Mucosa of rectum (tissue), 2 donors: ENCODE results near the gene MGST1.

Source experiments
- H3K27ac ChIP-seq, 2 donors: one replicate each; pipeline ENCODE4 v1.7.0; 2013; ENCODE audit warnings: inconsistent platforms in 2 of 2, low read depth in 2 of 2, low read length in 2 of 2
- H3K27me3 ChIP-seq, 2 donors: one replicate each; pipeline ENCODE4 v1.7.0; 2013; ENCODE audit warnings: low read length in 2 of 2; ENCODE audit not compliant: control insufficient read depth in 2 of 2, insufficient read depth in 2 of 2
- H3K36me3 ChIP-seq, 2 donors: one replicate each; pipeline ENCODE4 v1.7.0; 2013; ENCODE audit warnings: low read length in 2 of 2; ENCODE audit not compliant: control insufficient read depth in 2 of 2, insufficient read depth in 2 of 2
- H3K4me1 ChIP-seq, 2 donors: one replicate each; pipeline ENCODE4 v1.7.0; 2013; ENCODE audit warnings: low read length in 2 of 2, mild to moderate bottlenecking in 1 of 2; ENCODE audit not compliant: control insufficient read depth in 2 of 2, insufficient read depth in 2 of 2
- H3K4me3 ChIP-seq, 2 donors: one replicate each; pipeline ENCODE4 v1.7.0; 2013; ENCODE audit warnings: low read length in 2 of 2
- H3K9ac ChIP-seq, 2 donors: one replicate each; pipeline ENCODE4 v1.7.0; 2013; ENCODE audit warnings: low read length in 2 of 2, low read depth in 1 of 2, mild to moderate bottlenecking in 1 of 2
- H3K9me3 ChIP-seq, 2 donors: one replicate each; pipeline ENCODE4 v1.7.0; 2013; ENCODE audit warnings: low read length in 2 of 2; ENCODE audit not compliant: control insufficient read depth in 2 of 2
- donor health status: healthy.
- donor health status: Normal muscosa, but diverticular disease.

MGST1 gene, protein sequence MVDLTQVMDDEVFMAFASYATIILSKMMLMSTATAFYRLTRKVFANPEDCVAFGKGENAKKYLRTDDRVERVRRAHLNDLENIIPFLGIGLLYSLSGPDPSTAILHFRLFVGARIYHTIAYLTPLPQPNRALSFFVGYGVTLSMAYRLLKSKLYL

DNA sequence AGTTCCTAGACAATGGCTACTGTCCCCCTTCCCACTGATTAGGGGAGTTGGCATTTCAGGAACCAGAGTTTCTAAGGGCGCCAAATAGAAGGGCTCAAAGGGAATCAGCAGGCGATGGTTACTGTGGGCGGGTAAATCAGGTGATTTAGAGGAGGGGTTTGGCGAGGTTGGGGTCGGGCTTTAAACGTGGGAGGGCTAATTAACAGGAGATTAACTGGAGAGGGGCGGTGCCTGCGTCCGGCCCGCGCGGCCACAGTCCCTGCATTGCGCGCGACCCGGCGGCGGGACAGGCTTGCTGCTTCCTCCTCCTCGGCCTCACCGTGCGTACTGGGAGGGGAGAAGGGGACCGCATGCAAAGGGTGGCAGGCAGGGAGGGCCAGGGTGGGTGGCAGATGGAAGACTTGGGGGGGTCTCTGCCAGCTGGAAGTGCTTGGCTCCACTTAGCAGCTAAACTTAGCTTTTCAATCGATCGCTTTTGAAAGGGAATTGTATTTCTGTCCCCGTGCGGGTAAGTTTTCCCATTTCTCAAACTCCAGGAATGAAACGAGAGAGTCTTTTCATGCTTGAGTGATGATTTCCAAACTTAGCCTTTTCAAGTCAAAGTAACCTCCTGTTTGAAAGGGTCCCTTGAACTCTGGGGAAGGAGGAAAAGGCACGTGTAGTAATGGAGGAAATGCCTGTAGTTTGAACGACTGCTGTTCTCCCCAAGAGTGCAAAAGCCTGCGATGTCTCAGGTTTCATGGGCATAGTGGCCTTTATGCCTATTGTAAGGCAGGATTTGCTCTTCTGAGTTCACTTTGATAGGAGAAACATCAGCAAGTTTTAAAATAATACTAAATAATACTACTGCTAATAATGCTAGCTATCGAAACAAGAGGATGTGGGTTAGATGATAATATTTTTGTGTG, at the start of gene MGST1:
Gene MGST1, plus strand, starts transcription at position 255 of the 908 bp plus-strand sequence. CDS start 6,608 bp downstream, outside the sequence.
- Histone ChIP-seq H3K4me3 (peak within 1 kb of the TSS; percentile 84 to 86), H3K9ac (peak within 1 kb of the TSS; percentile 78 to 85), H3K9me3 (no peaks in the 10 kb centered on the region), H3K27me3 (no peaks in the 10 kb centered on the region), H3K36me3 (no peaks in the 10 kb centered on the region), H3K4me1 (peaks cover 13 to 24% of the 10 kb centered on the region in 2 donors), H3K27ac (peak within 1 kb of the TSS; percentile 83 to 88)

DNA sequence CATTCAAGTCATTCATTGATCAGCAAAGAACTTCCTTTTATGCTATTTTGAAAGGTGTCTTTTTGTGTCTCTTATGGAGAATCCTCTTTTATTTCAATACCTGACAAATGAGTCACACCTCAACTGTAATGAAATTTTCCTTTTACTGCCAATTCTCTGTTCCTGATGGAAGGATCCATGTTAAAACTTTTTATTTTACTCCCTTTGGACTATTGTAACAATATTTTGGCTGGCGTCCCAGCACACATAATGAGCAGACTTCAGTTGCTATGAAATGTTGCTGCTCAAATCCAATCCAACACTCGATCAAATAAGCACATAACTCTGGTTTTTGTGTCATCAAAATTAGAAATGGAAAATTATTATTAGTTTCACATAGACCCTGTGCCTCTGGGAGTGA, 48.0 kb upstream of the MGST1 start:
- no peak overlapping the region for H3K9ac ChIP-seq
- H3K27ac ChIP-seq: no peak overlapping the region
- no peak overlapping the region for H3K4me3 ChIP-seq
- H3K36me3 ChIP-seq: no peaks in the 10 kb centered on the region
- H3K9me3 ChIP-seq: no peaks in the 10 kb centered on the region
- H3K4me1 ChIP-seq: peaks cover 0 to 2% of the 10 kb centered on the region in 2 donors
- no peaks in the 10 kb centered on the region for H3K27me3 ChIP-seq

DNA sequence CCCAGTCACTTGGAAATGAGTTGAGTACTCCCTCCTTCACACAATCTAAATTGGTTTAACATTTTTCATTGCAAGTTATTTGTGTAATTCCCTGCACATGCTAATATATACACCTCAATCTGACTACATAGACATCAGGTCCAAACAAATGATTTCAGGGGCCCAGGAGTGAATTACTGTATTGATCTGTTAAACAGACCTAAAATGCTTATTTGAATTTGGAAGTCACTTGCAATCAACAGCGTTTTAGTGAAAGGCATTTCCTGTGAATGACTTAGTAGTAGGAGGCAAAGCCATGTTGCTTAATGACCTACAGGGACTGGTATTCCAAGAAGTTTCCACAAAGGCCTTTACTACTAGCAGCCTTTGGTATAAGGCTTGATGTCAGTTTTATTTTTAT, 47.3 kb upstream of the MGST1 start:
- Histone ChIP-seq H3K27me3 (no peaks in the 10 kb centered on the region), H3K4me3 (no peak overlapping the region), H3K4me1 (no peaks in the 10 kb centered on the region), H3K27ac (no peak overlapping the region), H3K9me3 (no peaks in the 10 kb centered on the region), H3K36me3 (no peaks in the 10 kb centered on the region), H3K9ac (no peak overlapping the region)

DNA sequence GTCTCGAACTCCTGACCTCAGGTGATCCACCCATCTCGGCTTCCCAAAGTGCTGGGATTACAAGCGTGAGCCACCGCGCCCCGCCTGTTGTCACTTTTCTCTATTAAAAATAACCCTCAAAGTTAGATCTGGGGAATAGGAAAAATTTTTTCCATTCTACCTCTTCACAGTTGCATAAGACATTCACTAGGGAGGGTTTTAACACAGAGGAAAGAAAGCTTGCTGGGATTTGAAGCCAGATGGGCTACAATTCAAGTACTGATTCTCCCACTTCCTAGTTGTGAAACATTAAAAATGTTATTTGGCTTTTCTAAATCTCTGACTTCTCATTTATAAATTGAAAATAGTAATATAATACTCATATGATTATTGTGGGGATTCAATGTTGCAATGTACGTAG, 46.7 kb upstream of the MGST1 start:
- H3K9me3 ChIP-seq: no peaks in the 10 kb centered on the region
- H3K27ac ChIP-seq: no peak overlapping the region
- H3K4me3 ChIP-seq: no peak overlapping the region
- no peaks in the 10 kb centered on the region for H3K27me3 ChIP-seq
- no peak overlapping the region for H3K9ac ChIP-seq
- H3K4me1 ChIP-seq: no peaks in the 10 kb centered on the region
- H3K36me3 ChIP-seq: no peaks in the 10 kb centered on the region

DNA sequence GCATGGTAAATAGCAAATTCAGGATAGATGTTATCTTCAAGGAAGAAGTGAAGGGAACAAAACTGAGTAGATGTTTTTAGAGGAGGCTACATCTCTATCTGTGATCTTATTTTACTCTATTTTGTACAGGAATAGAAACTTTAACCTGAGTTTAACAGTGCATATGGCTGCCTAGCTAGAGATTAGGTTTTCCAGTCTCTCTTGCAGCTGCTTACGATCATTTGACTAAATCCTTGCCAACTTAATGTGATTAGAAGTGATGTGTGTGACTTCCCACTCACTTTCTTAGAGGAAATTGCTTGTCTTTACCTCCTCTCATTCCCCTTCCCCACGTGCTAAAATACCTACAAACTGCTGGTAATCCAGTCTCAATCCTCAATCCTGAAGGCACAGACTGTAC, 43.5 kb upstream of the MGST1 start:
- Histone ChIP-seq H3K4me3 (no peak overlapping the region), H3K27ac (no peak overlapping the region), H3K9me3 (no peaks in the 10 kb centered on the region), H3K27me3 (no peaks in the 10 kb centered on the region), H3K36me3 (no peaks in the 10 kb centered on the region), H3K4me1 (no peaks in the 10 kb centered on the region), H3K9ac (no peak overlapping the region)

DNA sequence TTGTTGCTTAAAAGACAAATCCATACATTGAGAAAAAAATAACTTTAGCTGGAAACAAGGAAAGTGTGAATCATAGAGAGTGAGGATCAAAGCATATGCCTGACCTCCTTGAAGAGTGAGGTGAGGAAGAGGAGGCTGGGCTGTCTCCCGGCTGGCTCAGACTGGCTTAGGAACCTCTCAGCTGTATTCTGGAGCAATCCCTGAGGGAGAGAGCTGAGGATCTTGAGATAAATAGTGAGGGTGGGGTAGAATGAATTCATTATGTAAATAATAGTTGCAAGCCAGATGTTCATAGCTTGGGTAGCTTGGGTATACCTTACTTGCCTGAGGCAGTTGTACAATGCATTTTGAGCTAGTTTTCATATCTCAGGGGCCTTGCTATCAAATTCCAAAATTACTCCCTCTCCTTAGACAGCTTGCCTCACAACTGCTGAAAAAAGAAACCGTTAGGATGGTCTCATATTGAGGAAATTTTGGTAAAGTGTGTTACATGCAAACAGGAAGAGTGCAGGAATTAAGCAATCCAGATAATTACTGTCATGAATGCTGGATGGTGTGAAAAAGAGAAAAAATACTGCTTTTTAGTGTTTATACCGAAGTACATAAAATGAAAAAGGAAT, 39.5 kb upstream of the MGST1 start:
- Histone ChIP-seq H3K4me1 (no peaks in the 10 kb centered on the region), H3K27ac (no peak overlapping the region), H3K27me3 (no peaks in the 10 kb centered on the region), H3K9me3 (no peaks in the 10 kb centered on the region), H3K9ac (no peak overlapping the region), H3K4me3 (no peak overlapping the region), H3K36me3 (no peaks in the 10 kb centered on the region)

DNA sequence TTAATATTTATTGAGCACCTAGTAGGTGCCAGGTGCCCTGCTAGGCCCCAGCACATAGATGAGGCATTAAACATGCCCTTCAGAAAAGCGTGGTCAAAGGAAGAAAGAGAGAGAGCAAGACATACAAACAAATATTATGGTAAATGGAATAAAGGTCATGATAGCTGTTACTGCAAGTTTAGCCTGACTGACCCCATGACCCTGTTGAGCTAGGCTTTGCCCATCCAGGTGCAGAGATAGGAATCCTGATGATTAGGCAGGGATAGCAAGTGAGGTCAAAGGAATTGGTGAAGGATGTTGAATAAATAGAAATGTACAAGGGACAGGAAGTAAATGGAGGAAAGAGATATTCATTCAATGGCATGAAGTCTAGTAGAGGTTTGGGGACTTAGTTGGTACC, 36.5 kb upstream of the MGST1 start:
- Histone ChIP-seq H3K4me1 (no peaks in the 10 kb centered on the region), H3K9me3 (no peaks in the 10 kb centered on the region), H3K27ac (no peak overlapping the region), H3K4me3 (no peak overlapping the region), H3K36me3 (no peaks in the 10 kb centered on the region), H3K9ac (no peak overlapping the region), H3K27me3 (no peaks in the 10 kb centered on the region)

DNA sequence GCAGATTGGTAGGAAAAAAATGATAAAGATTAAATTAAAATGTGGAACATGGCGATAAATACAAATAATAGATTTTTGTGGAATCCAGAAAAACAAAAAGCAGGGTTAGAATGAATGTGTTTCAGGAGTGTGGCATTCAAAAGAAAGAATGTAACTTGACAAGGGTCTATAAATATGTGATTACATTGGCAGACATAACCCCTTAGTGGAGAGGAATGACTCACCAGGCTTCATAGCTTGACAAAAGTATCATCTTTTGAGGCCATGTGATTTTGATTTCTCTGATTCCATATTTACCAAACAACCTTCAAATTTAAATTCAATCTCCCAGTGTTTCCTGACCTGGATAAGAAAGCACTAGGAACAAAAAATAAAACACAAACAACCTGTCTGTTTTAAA, 24.4 kb upstream of the MGST1 start:
- no peak overlapping the region for H3K9ac ChIP-seq
- H3K27me3 ChIP-seq: no peaks in the 10 kb centered on the region
- H3K27ac ChIP-seq: no peak overlapping the region
- H3K36me3 ChIP-seq: no peaks in the 10 kb centered on the region
- peaks cover 0 to 20% of the 10 kb centered on the region in 2 donors for H3K4me1 ChIP-seq
- H3K9me3 ChIP-seq: peaks cover 0 to 4% of the 10 kb centered on the region in 2 donors
- H3K4me3 ChIP-seq: no peak overlapping the region

DNA sequence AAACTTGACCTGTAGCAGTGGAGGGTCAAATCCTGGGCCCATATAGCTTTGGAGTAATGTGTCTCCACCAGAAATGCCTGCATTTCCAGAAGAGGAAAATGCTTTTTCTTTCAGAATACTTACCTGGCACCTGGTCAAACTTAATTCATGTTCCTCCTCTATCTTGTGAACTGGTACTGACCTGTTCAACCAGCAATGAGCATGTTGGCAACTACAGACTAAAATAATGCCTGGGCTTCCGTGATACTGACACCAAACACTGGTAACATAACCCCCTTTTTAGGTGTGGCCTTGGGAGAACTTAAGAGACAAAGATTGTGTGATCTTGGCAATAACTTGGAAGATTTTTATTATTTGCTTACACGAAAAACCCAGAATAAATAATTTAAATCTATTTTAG, 23.8 kb upstream of the MGST1 start:
- Histone ChIP-seq H3K36me3 (no peaks in the 10 kb centered on the region), H3K9me3 (peaks cover 0 to 9% of the 10 kb centered on the region in 2 donors), H3K27ac (no peak overlapping the region), H3K4me1 (peaks cover 0 to 20% of the 10 kb centered on the region in 2 donors), H3K27me3 (no peaks in the 10 kb centered on the region), H3K4me3 (no peak overlapping the region), H3K9ac (no peak overlapping the region)

DNA sequence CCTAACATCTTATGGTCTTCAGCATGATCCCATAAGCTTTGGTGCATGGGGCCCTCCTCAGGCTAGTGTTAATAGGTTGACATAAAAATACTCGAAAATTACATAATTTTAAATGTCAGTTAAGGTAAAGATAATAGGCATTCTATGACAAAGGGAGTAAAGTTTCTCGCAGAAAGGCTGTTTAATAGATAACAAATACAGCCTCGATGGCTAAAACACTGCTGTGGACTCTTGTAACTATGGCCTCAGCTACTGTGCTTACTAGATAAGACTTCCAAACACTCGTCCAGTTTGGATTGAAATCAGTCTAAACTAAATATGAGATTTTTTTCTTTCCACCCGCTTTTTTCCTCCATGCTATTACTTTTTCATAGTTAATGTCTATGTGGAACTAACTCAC, 23.2 kb upstream of the MGST1 start:
- Histone ChIP-seq H3K9ac (no peak overlapping the region), H3K9me3 (peaks cover 0 to 9% of the 10 kb centered on the region in 2 donors), H3K27ac (no peak overlapping the region), H3K4me3 (no peak overlapping the region), H3K27me3 (no peaks in the 10 kb centered on the region), H3K36me3 (no peaks in the 10 kb centered on the region), H3K4me1 (peaks cover 0 to 20% of the 10 kb centered on the region in 2 donors)
